H9 (cell line): ENCODE results near the gene MBTD1. TPM values are rescaled to one million over a fixed set of nuclear protein-coding genes. Genes with fewer than 3 reads are reported as not detected.

ENCODE experiments used
- DNase-seq: peaks from one replicate; pipeline ENCODE4 v3.0.0-alpha.2; 2017
- H2AFZ ChIP-seq: one replicate; pipeline ENCODE4 v1.6.1; 2013; ENCODE audit warnings: mild to moderate bottlenecking, low read length, control low read depth, moderate library complexity
- H2AK5ac ChIP-seq: 2 replicates; pipeline ENCODE4 v1.6.1; 2013; ENCODE audit warnings: low read length, control low read depth, mixed read lengths; ENCODE audit not compliant: insufficient read length
- H2BK120ac ChIP-seq: one replicate; pipeline ENCODE4 v1.6.1; 2013; ENCODE audit warnings: low read depth, mild to moderate bottlenecking, low read length, control low read depth, inconsistent platforms; ENCODE audit not compliant: poor library complexity, severe bottlenecking
- H2BK12ac ChIP-seq: 2 replicates; pipeline ENCODE4 v1.6.1; 2013; ENCODE audit warnings: low read length, control low read depth, mixed read lengths, low read depth; ENCODE audit not compliant: insufficient read length
- H2BK15ac ChIP-seq: 2 replicates; pipeline ENCODE4 v1.6.1; 2013; ENCODE audit warnings: low read depth, low read length, control low read depth
- H2BK20ac ChIP-seq: one replicate; pipeline ENCODE4 v1.6.1; 2013; ENCODE audit warnings: low read depth, mild to moderate bottlenecking, low read length, control low read depth, inconsistent platforms; ENCODE audit not compliant: poor library complexity, severe bottlenecking
- H2BK5ac ChIP-seq: 2 replicates; pipeline ENCODE4 v1.6.1; 2013; ENCODE audit warnings: low read length, control low read depth, mixed read lengths; ENCODE audit not compliant: insufficient read length
- H3K14ac ChIP-seq: 2 replicates; pipeline ENCODE4 v1.6.1; 2013; ENCODE audit warnings: low read length, control low read depth; ENCODE audit not compliant: insufficient read depth
- H3K18ac ChIP-seq: 2 replicates; pipeline ENCODE4 v1.6.1; 2013; ENCODE audit warnings: low read depth, mild to moderate bottlenecking, mixed read lengths, low read length, control low read depth; ENCODE audit not compliant: insufficient read length
- H3K23ac ChIP-seq: 2 replicates; pipeline ENCODE4 v1.6.1; 2013; ENCODE audit warnings: low read length, control low read depth, mixed read lengths, low read depth; ENCODE audit not compliant: insufficient read length
- H3K23me2 ChIP-seq: 2 replicates; pipeline ENCODE4 v1.6.1; 2013; ENCODE audit warnings: low read depth, mild to moderate bottlenecking, mixed read lengths, low read length, control low read depth; ENCODE audit not compliant: insufficient read length, poor library complexity, severe bottlenecking
- H3K27ac ChIP-seq: 2 replicates; pipeline ENCODE4 v1.5.1; 2013; ENCODE audit warnings: low read length, control low read depth, mixed read lengths, low read depth; ENCODE audit not compliant: insufficient read length
- H3K27me3 ChIP-seq: 2 replicates; pipeline ENCODE4 v1.6.1; 2013; ENCODE audit warnings: low read length, control low read depth, inconsistent platforms; ENCODE audit not compliant: insufficient read depth
- H3K4ac ChIP-seq: 2 replicates; pipeline ENCODE4 v1.6.1; 2013; ENCODE audit warnings: low read depth, mild to moderate bottlenecking, control low read depth, inconsistent platforms, low read length, moderate library complexity
- H3K4me1 ChIP-seq: 2 replicates; pipeline ENCODE4 v1.6.1; 2013; ENCODE audit warnings: low read length, control low read depth, inconsistent platforms; ENCODE audit not compliant: insufficient read depth
- H3K4me2 ChIP-seq: 2 replicates; pipeline ENCODE4 v1.6.1; 2013; ENCODE audit warnings: low read length, control low read depth, mixed read lengths; ENCODE audit not compliant: insufficient read length, insufficient read depth
- H3K56ac ChIP-seq: 2 replicates; pipeline ENCODE4 v1.6.1; 2013; ENCODE audit warnings: low read depth, mild to moderate bottlenecking, mixed read lengths, low read length, control low read depth; ENCODE audit not compliant: insufficient read length
- H3K79me1 ChIP-seq: 2 replicates; pipeline ENCODE4 v1.6.1; 2013; ENCODE audit warnings: low read depth, mild to moderate bottlenecking, moderate library complexity, low read length, control low read depth, inconsistent platforms; ENCODE audit not compliant: insufficient read depth, poor library complexity, severe bottlenecking
- H3K79me2 ChIP-seq: 2 replicates; pipeline ENCODE4 v1.6.1; 2013; ENCODE audit warnings: low read length, control low read depth, inconsistent platforms; ENCODE audit not compliant: insufficient read depth
- H3K9ac ChIP-seq: 2 replicates; pipeline ENCODE4 v1.6.1; 2013; ENCODE audit warnings: low read length, control low read depth, mixed read lengths; ENCODE audit not compliant: insufficient read length; ENCODE audit errors: extremely low read depth
- H3K9me3 ChIP-seq: one replicate; pipeline ENCODE4 v1.6.1; 2013; ENCODE audit warnings: low read depth, low read length, inconsistent platforms; ENCODE audit not compliant: control insufficient read depth
- H3T11ph ChIP-seq: one replicate; pipeline ENCODE4 v1.6.1; 2013; ENCODE audit warnings: mild to moderate bottlenecking, low read length, control low read depth, inconsistent platforms
- H4K20me1 ChIP-seq: one replicate; pipeline ENCODE4 v1.6.1; 2013; ENCODE audit not compliant: control insufficient read depth, insufficient read length, insufficient read depth
- H4K5ac ChIP-seq: 2 replicates; pipeline ENCODE4 v1.6.1; 2013; ENCODE audit warnings: low read depth, mild to moderate bottlenecking, mixed read lengths, low read length, control low read depth; ENCODE audit not compliant: insufficient read length
- H4K8ac ChIP-seq: replicated peaks from 2 replicates; pipeline ENCODE4 v1.6.1; 2013; ENCODE audit warnings: low read length, control low read depth, mixed read lengths, low read depth; ENCODE audit not compliant: insufficient read length
- H4K91ac ChIP-seq: 2 replicates; pipeline ENCODE4 v1.6.1; 2013; ENCODE audit warnings: low read depth, mild to moderate bottlenecking, moderate library complexity, mixed read lengths, low read length, control low read depth; ENCODE audit not compliant: insufficient read length
- H3K27ac Mint-ChIP-seq, 3 experiments: 2 replicates in 2 of 3; 3 replicates in 1 of 3; pipeline ENCODE4 v1.8.0; 2020 to 2021; ENCODE audit warnings: mixed read lengths in 3 of 3, mild to moderate bottlenecking in 1 of 3, moderate library complexity in 1 of 3
- H3K27me3 Mint-ChIP-seq: 2 replicates; pipeline ENCODE4 v1.8.0; 2021; ENCODE audit warnings: low read depth, mild to moderate bottlenecking, moderate library complexity, mixed read lengths
- H3K36me3 Mint-ChIP-seq, 3 experiments: 2 replicates in 2 of 3; 3 replicates in 1 of 3; pipeline ENCODE4 v1.8.0; 2020 to 2021; ENCODE audit warnings: low read depth in 3 of 3, mixed read lengths in 3 of 3; ENCODE audit not compliant: insufficient read depth in 1 of 3
- H3K4me1 Mint-ChIP-seq, 2 experiments: 2 replicates each; pipeline ENCODE4 v1.8.0; 2020; ENCODE audit warnings: mixed read lengths in 2 of 2
- H3K4me3 Mint-ChIP-seq, 2 experiments: 2 replicates in 1 of 2; 3 replicates in 1 of 2; pipeline ENCODE4 v1.8.0; 2020 to 2021; ENCODE audit warnings: mild to moderate bottlenecking in 2 of 2, mixed read lengths in 2 of 2, moderate library complexity in 1 of 2
- H3K9me3 Mint-ChIP-seq, 2 experiments: 2 replicates in 1 of 2; 3 replicates in 1 of 2; pipeline ENCODE4 v1.8.0; 2020; ENCODE audit warnings: mild to moderate bottlenecking in 2 of 2, mixed read lengths in 2 of 2, moderate library complexity in 1 of 2
- WGBS: extraction: QIAGEN DNeasy Blood & Tissue Kit; methylation state at CpG from one replicate; pipeline ENCODE4 v1.1.7; 2013; ENCODE audit warnings: missing lambda C conversion rate, low lambda C conversion rate, mixed read lengths; ENCODE audit not compliant: insufficient read length; ENCODE audit errors: extremely low coverage; 5-methylcytosine and 5-hydroxymethylcytosine counted together
- total RNA-seq: library from RNA; stranded (reverse); gene quantifications from 2 replicates; pipeline ENCODE4 v1.2.1, GENCODE V29; 2021
- TF ChIP-seq, protein P1 (sequence below): fragments of 200-600 bp; sonication (generic); conservative IDR thresholded peaks from 3 replicates; pipeline ENCODE4 v1.8.0; 2021; ENCODE audit warnings: antibody characterized with exemption, mild to moderate bottlenecking

The MBTD1 gene
- total RNA-seq, 1 experiment from 2014 or later = 49.6 TPM

DNA sequence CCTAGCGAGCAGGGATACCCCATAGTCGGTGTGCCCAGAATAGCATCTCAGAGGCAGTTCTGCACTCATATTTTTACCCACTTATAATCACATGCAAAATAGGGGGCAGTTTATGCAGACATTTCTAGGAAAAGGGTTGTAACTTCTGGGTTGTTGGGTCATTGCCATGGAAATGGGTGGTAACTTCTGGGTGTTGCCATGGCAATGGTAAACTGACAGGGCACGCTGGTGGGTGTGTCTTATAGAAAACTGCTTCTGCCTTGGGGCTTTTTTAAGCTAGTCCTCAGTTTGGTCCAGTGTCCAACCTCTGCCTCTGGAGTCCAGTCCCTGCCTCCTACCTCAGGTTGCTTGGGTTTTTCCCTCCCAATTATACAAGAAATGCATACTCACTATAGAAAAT, 131.8 kb downstream of the MBTD1 start:
- H3K14ac ChIP-seq = no peak overlapping the region
- no peak overlapping the region for H2AK5ac ChIP-seq
- no peaks in the 10 kb centered on the region for H3K9me3 ChIP-seq
- H3K9me3 Mint-ChIP-seq = no peaks in the 10 kb centered on the region; a peak in 1 of 5 replicates
- no peak overlapping the region for H2BK120ac ChIP-seq
- no peak overlapping the region for H3K4ac ChIP-seq
- no peak overlapping the region for H3K27ac ChIP-seq
- no peak overlapping the region for H2BK5ac ChIP-seq
- H2AFZ ChIP-seq = no peak overlapping the region
- no peaks in the 10 kb centered on the region for H3K36me3 Mint-ChIP-seq
- H3K79me1 ChIP-seq = no peaks in the 10 kb centered on the region
- H3K23ac ChIP-seq = no peak overlapping the region
- no CpG with 5 or more reads among the region's 3 CpGs for WGBS
- no peaks in the 10 kb centered on the region for H4K20me1 ChIP-seq
- H4K91ac ChIP-seq = no peak overlapping the region
- no peak overlapping the region for H3K4me2 ChIP-seq
- no peak overlapping the region for H4K5ac ChIP-seq
- H3K56ac ChIP-seq = no peak overlapping the region
- H3T11ph ChIP-seq = no peak overlapping the region
- H3K27ac Mint-ChIP-seq = no peak overlapping the region
- H3K27me3 Mint-ChIP-seq = no peaks in the 10 kb centered on the region
- DNase-seq = peak; percentile 39
- H3K4me1 Mint-ChIP-seq = no peaks in the 10 kb centered on the region
- no peaks in the 10 kb centered on the region for H3K4me1 ChIP-seq
- no peak overlapping the region for H2BK15ac ChIP-seq
- H3K18ac ChIP-seq = no peak overlapping the region
- H2BK12ac ChIP-seq = no peak overlapping the region
- no peak overlapping the region for H3K4me3 Mint-ChIP-seq
- no peaks in the 10 kb centered on the region for H3K27me3 ChIP-seq
- TF ChIP-seq, protein P1, sequence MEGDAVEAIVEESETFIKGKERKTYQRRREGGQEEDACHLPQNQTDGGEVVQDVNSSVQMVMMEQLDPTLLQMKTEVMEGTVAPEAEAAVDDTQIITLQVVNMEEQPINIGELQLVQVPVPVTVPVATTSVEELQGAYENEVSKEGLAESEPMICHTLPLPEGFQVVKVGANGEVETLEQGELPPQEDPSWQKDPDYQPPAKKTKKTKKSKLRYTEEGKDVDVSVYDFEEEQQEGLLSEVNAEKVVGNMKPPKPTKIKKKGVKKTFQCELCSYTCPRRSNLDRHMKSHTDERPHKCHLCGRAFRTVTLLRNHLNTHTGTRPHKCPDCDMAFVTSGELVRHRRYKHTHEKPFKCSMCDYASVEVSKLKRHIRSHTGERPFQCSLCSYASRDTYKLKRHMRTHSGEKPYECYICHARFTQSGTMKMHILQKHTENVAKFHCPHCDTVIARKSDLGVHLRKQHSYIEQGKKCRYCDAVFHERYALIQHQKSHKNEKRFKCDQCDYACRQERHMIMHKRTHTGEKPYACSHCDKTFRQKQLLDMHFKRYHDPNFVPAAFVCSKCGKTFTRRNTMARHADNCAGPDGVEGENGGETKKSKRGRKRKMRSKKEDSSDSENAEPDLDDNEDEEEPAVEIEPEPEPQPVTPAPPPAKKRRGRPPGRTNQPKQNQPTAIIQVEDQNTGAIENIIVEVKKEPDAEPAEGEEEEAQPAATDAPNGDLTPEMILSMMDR = no peak
- H3K9ac ChIP-seq = no peak overlapping the region
- no peaks in the 10 kb centered on the region for H3K79me2 ChIP-seq
- no peak overlapping the region for H4K8ac ChIP-seq
- no peak overlapping the region for H2BK20ac ChIP-seq
- no peaks in the 10 kb centered on the region for H3K23me2 ChIP-seq

Other genes starting within 250 kb of the MBTD1 start
- gene SPAG9, start 139.2 kb downstream of the MBTD1 start, total RNA-seq = 49.7 and 54.3 TPM in 2 replicates
- 206 and 220 TPM in 2 replicates for gene NME1, start 106.5 kb downstream of the MBTD1 start, total RNA-seq
- gene NME2, start 93.6 kb downstream of the MBTD1 start, total RNA-seq = 811 and 819 TPM in 2 replicates
- gene UTP18, start 497 bp upstream of the MBTD1 start, total RNA-seq = 78.3 and 79.5 TPM in 2 replicates